IPS-18a (cell line): ENCODE data around the gene ARSG.
"Not testable (repeated sequence)": the region's sequence is repeated elsewhere in the genome, so short reads cannot be mapped to it uniquely, and the experiment has no call there.

Source experiments
- H3K27ac ChIP-seq: one replicate; pipeline ENCODE4 v1.5.1; 2013; ENCODE audit warnings: low read length
- H3K27me3 ChIP-seq: one replicate; pipeline ENCODE4 v1.6.1; 2013; ENCODE audit warnings: mild to moderate bottlenecking, low read length; ENCODE audit not compliant: control insufficient read depth, insufficient read depth
- H3K36me3 ChIP-seq: one replicate; pipeline ENCODE4 v1.6.1; 2013; ENCODE audit warnings: low read depth, low read length; ENCODE audit not compliant: control insufficient read depth
- H3K4me1 ChIP-seq: one replicate; pipeline ENCODE4 v1.6.1; 2013; ENCODE audit warnings: low read depth, low read length; ENCODE audit not compliant: control insufficient read depth
- H3K4me3 ChIP-seq: one replicate; pipeline ENCODE4 v1.5.1; 2013; ENCODE audit warnings: low read length
- H3K9ac ChIP-seq: one replicate; pipeline ENCODE4 v1.6.1; 2013; ENCODE audit warnings: mild to moderate bottlenecking, low read length, moderate library complexity
- H3K9me3 ChIP-seq: one replicate; pipeline ENCODE4 v1.6.1; 2013; ENCODE audit warnings: low read depth, low read length; ENCODE audit not compliant: control insufficient read depth

Gene ARSG

DNA sequence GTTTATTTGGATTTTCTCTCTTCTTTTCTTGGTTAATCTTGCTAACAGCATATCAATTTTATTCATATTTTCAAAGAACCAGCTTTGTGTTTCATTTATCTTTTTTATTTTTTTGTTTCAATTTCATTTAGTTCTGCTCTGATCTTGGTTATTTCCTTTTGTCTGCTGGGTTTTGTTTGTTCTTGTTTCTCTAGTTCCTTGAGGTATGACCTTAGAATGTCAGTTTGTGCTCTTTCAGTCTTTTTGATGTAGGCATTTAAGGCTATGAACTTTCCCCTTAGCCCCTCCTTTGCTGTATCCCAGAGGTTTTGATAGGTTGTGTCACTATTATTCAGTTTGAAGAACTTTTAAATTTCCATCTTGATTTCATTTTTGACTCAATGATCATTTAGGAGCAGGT is 123.6 kb downstream of the ARSG start:
- not testable (repeated sequence) for H3K27ac ChIP-seq, H3K4me1 ChIP-seq, H3K36me3 ChIP-seq, H3K9me3 ChIP-seq, H3K4me3 ChIP-seq, H3K27me3 ChIP-seq, H3K9ac ChIP-seq

GRCh38 chr17:68417317-68417716 is 126.0 kb downstream of the ARSG start:
- Histone ChIP-seq H3K9ac (no peak overlapping the region), H3K9me3 (no peaks in the 10 kb centered on the region), H3K4me1 (peaks cover 4% of the 10 kb centered on the region), H3K27ac (no peak overlapping the region), H3K36me3 (no peaks in the 10 kb centered on the region), H3K4me3 (no peak overlapping the region), H3K27me3 (no peaks in the 10 kb centered on the region)

DNA sequence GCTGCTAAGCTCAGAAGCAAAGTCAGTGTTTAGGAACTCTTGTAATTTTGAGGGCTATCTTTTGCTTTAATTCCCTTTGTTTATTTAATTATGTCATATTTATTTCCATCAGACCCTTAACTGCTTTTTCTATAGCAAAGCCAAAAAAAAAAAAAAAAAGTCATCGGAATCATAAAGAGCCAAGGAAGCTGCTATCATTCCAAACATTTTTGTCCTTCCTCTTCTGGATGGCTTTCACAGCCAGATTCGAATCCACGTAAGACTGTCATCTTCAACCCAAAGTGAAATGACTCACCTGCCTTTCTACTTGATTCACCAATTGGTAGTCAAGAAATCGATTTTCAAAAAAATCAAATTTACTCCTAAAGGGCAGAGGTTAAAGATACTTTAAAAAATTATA is 127.6 kb downstream of the ARSG start:
- H3K36me3 ChIP-seq: no peaks in the 10 kb centered on the region
- no peaks in the 10 kb centered on the region for H3K9me3 ChIP-seq
- peaks cover 12% of the 10 kb centered on the region for H3K4me1 ChIP-seq
- no peak overlapping the region for H3K4me3 ChIP-seq
- H3K27me3 ChIP-seq: no peaks in the 10 kb centered on the region
- H3K9ac ChIP-seq: no peak overlapping the region
- no peak overlapping the region for H3K27ac ChIP-seq

DNA sequence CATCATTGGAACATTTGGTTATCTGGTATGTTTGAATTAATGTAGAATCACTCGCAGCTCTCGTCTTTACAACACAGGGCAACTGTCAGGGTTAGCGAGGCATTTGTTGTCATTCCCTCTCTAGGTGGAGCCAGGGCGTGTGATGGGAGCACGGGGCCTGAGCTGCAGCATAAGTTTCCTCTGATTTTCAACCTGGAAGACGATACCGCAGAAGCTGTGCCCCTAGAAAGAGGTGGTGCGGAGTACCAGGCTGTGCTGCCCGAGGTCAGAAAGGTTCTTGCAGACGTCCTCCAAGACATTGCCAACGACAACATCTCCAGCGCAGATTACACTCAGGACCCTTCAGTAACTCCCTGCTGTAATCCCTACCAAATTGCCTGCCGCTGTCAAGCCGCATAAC is 128.8 kb downstream of the ARSG start:
- H3K27ac ChIP-seq: no peak overlapping the region
- peaks cover 17% of the 10 kb centered on the region for H3K4me1 ChIP-seq
- H3K9me3 ChIP-seq: no peaks in the 10 kb centered on the region
- H3K27me3 ChIP-seq: no peaks in the 10 kb centered on the region
- H3K36me3 ChIP-seq: no peaks in the 10 kb centered on the region
- no peak overlapping the region for H3K9ac ChIP-seq
- no peak overlapping the region for H3K4me3 ChIP-seq

- no peak overlapping the region for H3K27ac ChIP-seq
- no peak overlapping the region for H3K9ac ChIP-seq
- H3K36me3 ChIP-seq: no peaks in the 10 kb centered on the region
- H3K9me3 ChIP-seq: no peaks in the 10 kb centered on the region
- H3K4me3 ChIP-seq: no peak overlapping the region
- peaks cover 17% of the 10 kb centered on the region for H3K4me1 ChIP-seq
- no peaks in the 10 kb centered on the region for H3K27me3 ChIP-seq
Measured at GRCh38 chr17:68421486-68421885, 130.2 kb downstream of the ARSG start.

DNA sequence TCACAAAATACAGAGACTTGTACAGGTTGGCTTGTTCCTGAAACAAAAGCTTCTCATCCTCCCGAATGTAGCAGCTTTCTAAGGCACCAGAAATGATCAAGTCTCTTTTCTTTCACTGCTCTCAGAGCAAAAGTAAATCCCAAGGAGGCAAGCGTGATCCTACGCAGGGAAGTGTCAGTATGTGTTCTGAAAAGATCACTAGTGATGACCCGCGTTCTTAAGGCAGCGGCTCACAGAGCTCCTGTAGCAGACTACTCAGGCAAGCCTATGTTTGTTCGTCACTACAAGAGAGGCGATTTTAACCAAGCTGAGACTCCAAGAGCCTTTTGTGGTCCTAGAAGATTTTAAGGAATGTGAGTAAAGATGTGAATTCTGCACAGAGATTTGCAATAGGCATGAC is 131.5 kb downstream of the ARSG start:
- H3K4me1 ChIP-seq: peaks cover 17% of the 10 kb centered on the region
- H3K9ac ChIP-seq: no peak overlapping the region
- H3K27me3 ChIP-seq: no peaks in the 10 kb centered on the region
- no peak overlapping the region for H3K4me3 ChIP-seq
- no peaks in the 10 kb centered on the region for H3K36me3 ChIP-seq
- H3K27ac ChIP-seq: no peak overlapping the region
- no peaks in the 10 kb centered on the region for H3K9me3 ChIP-seq

DNA sequence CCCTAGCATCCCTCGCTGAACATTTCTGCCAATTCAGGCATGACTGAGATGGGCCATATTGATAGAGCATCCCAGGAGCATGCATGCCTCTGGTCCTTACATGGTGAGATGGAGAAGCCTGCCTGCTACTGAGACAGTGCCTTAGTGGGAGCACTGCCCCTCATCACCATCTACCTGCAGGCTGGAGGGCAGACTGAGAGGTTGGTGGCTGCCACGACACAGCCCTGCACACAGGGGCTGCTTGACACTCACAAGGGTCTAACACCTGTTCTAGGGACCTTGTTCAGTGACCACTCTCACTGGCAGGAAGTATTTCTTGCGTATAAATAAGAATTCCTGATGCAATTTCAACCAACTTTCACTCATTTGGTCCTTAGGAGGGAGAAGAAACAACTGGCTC is 132.0 kb downstream of the ARSG start:
- Histone ChIP-seq H3K4me3 (no peak overlapping the region), H3K27ac (no peak overlapping the region), H3K4me1 (peaks cover 17% of the 10 kb centered on the region), H3K27me3 (no peaks in the 10 kb centered on the region), H3K9ac (no peak overlapping the region), H3K9me3 (no peaks in the 10 kb centered on the region), H3K36me3 (peaks cover under 1% of the 10 kb centered on the region)

DNA sequence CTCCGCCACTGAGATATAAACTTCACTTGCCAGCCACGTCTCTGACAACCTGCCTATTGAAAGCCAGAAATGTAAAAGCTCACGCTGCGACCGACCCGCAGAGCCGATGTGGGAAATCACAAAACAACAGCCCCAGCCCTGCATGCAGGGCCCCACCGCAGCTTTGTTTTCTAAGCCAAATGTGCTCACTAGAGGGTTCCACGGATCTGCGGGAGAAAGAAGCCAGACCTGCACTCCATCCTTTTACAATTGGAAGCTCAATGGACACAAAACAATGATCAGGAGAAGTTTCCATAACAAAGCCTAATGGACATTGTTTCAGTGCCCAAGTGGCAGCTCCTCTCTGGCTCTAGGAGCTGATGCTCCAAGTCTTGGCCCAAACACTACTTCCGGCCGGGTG is 132.9 kb downstream of the ARSG start:
- no peak overlapping the region for H3K9ac ChIP-seq
- H3K27me3 ChIP-seq: no peaks in the 10 kb centered on the region
- H3K4me3 ChIP-seq: no peak overlapping the region
- H3K9me3 ChIP-seq: no peaks in the 10 kb centered on the region
- peaks cover 7% of the 10 kb centered on the region for H3K36me3 ChIP-seq
- H3K4me1 ChIP-seq: peaks cover 17% of the 10 kb centered on the region
- no peak overlapping the region for H3K27ac ChIP-seq

DNA sequence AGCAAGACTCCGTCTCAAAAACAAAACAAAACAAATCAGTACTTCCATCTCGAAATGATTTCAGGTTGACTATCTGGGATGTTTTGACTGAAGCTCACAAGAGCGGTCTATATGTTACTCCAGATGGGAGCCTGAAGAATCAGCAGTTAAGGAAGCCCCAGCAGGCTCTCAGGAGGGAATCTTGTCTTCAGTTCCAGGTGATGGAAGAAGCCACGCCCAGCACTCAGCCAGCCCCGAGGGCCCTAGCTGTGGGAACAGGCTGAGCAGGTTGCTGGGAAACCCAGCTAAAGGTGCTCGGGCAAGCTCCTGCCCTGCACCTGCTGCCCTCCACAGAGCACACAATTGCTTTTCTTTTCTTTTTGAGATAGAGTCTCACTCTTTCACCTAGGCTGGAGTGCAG is 133.6 kb downstream of the ARSG start:
- Histone ChIP-seq H3K36me3 (peaks cover 7% of the 10 kb centered on the region), H3K27me3 (no peaks in the 10 kb centered on the region), H3K27ac (no peak overlapping the region), H3K4me1 (peaks cover 17% of the 10 kb centered on the region), H3K9me3 (no peaks in the 10 kb centered on the region), H3K9ac (no peak overlapping the region), H3K4me3 (no peak overlapping the region)

DNA sequence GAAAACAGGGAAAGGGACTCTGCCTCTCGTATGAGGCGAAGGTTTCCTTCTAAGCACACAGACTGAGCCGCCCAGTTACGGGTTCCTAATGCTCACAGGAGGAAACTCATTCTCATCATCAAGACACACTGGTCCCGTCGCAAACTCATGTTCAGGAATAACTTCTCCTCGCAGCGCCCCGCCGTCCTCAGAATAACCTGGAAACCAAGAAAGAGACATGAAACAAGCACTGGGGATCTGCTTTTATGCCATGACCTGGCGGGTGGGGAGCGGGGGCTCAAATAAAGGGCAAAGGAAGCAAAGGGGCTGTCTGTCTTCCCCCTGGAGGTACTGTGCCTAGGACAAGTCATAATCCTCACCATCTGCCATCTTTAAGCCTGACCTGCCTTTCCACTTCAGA is 134.7 kb downstream of the ARSG start:
- Histone ChIP-seq H3K36me3 (peaks cover 7% of the 10 kb centered on the region), H3K27me3 (no peaks in the 10 kb centered on the region), H3K9ac (no peak overlapping the region), H3K4me1 (peaks cover 13% of the 10 kb centered on the region), H3K4me3 (no peak overlapping the region), H3K9me3 (no peaks in the 10 kb centered on the region), H3K27ac (no peak overlapping the region)

DNA sequence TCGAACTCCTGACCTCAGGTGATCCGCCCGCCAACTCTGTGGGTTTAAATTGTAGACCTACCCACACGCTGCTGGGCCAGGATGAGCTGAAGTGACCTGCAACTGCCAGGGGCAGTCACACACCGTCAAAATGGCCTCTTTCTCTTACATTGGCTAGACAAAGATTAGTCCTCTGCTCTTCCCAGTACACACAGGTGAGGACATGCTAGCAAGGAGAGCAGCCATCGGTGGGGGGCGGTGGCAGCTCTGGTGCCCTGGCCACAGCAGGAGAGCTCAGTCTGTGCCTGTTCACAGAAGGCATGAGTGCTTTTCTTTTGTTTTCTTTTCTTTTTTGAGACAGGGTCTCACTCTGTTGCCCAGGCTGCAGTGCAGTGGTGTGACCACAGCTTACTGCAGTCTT is 136.3 kb downstream of the ARSG start:
- Histone ChIP-seq H3K9ac (no peak overlapping the region), H3K36me3 (peaks cover 7% of the 10 kb centered on the region), H3K9me3 (no peaks in the 10 kb centered on the region), H3K4me3 (no peak overlapping the region), H3K27ac (no peak overlapping the region), H3K4me1 (peaks cover 13% of the 10 kb centered on the region), H3K27me3 (no peaks in the 10 kb centered on the region)

DNA sequence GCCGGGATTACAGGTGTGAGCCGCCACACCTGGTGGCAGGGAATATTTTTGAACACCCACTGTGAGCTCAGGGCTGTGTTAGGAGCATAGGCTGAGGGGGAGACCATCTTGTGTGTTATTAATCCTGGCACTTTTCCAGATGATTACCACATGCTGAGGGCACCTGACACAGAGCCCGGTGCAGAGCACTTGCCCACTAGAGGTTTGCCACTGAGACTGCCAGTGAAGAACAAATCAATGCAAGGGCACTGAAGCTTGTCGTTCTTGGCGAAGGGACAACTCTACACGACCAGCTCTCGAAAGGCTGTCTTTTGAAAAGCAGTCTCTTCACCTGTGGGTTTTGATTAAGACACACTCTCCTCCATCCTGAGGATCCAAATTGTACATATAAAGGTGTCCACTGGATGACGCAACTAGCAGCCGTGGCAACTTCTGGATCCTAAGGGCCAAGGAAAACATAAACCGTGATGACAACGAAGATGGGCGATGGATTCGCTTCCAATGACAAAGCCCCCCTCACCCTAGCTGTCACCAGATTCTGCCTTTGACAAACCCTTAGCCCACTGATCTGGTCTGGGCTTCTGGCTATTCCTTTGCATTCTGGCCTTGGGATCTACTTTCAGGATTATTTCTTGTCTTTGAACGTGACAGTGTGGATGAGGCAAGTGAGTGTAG is 137.3 kb downstream of the ARSG start:
- no peak overlapping the region for H3K9ac ChIP-seq
- H3K36me3 ChIP-seq: peaks cover 10% of the 10 kb centered on the region
- H3K27ac ChIP-seq: no peak overlapping the region
- no peaks in the 10 kb centered on the region for H3K27me3 ChIP-seq
- H3K4me3 ChIP-seq: no peak overlapping the region
- peaks cover 7% of the 10 kb centered on the region for H3K4me1 ChIP-seq
- H3K9me3 ChIP-seq: no peaks in the 10 kb centered on the region
